GM10266 (cell line): Measurements from ENCODE around the gene CRY2.

Source experiments
- DNase-seq: peaks from one replicate; pipeline ENCODE4 v3.0.0; 2012; ENCODE audit errors: extremely low spot score
- TF ChIP-seq, protein P1 (sequence below): IDR thresholded peaks from 2 replicates; pipeline ENCODE4 v1.5.1; 2012; ENCODE audit warnings: mild to moderate bottlenecking, low read depth; ENCODE audit not compliant: control insufficient read depth, insufficient read depth; ENCODE audit errors: missing control alignments

Gene CRY2

DNA sequence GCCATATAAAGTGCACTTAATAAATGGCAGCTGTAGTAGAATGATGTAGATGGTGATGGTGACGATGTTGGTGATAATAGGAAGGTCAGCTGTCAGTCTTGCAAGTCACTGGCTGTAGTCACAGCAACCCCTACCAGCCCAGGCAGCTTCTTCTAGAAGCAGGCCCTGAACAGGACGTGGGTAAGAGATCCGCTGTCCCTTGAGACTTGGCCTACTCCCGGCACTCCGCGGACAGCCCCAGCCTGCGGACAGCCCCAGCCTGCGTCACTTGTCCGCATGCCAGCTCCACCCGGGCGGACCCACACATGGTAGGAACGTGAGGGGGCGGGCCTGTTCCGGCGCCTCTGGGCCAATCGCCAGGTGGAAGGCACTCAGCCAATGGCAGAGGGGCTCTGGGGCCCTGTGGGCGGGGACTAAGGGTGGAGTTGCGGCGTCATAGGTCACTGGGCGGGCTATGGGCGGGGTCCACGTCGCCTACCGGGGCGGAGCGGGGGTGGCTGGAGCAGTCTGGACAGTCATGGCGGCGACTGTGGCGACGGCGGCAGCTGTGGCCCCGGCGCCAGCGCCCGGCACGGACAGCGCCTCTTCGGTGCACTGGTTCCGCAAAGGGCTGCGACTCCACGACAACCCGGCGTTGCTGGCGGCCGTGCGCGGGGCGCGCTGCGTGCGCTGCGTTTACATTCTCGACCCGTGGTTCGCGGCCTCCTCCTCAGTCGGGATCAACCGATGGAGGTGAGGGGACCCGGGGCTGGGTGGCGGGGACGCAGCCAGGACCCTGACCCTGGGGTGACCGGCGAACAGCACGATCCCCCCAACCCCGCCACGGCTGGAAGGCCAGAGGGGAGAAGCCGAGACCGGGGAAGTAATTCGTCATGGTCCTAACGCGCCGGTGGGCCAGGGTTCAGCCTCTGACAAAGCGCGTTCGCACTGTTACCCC lies at the start of gene CRY2:
Gene CRY2, plus strand, starts transcription at position 502 of the 937 bp plus-strand sequence. Its CDS starts 16 bp downstream, at position 518.
- TF ChIP-seq, protein P1, sequence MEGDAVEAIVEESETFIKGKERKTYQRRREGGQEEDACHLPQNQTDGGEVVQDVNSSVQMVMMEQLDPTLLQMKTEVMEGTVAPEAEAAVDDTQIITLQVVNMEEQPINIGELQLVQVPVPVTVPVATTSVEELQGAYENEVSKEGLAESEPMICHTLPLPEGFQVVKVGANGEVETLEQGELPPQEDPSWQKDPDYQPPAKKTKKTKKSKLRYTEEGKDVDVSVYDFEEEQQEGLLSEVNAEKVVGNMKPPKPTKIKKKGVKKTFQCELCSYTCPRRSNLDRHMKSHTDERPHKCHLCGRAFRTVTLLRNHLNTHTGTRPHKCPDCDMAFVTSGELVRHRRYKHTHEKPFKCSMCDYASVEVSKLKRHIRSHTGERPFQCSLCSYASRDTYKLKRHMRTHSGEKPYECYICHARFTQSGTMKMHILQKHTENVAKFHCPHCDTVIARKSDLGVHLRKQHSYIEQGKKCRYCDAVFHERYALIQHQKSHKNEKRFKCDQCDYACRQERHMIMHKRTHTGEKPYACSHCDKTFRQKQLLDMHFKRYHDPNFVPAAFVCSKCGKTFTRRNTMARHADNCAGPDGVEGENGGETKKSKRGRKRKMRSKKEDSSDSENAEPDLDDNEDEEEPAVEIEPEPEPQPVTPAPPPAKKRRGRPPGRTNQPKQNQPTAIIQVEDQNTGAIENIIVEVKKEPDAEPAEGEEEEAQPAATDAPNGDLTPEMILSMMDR, result no peak

DNA sequence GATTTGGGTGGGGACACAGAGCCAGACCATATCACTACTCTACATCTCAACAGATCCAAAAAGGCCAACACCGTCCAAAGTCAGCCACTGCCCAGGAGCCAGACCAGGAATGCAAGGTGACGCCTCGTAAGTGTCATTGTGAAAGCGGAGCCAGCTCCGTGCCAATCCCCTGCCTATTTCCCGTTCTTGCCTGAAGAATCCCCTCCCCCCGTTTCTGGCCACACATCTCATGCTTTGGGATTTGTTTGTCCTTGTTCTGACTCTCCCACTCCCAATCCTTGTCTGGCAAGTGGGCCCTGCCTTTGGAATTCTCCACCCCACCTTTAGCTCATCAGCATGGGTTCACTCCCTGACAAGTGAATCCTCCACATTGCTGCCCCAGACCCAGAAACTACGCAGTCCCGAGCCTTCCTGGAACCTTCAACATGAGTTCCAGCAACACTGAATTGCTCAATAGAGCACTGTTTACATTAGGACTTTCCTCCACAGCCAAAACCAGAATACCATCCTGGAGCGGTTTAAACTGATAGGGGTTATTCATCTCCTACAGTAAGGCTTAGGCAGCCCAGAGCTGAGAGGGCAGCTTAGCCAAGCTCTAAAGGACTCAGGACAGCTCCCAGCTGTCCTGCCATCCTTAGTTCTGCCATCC lies 48.4 kb upstream of the CRY2 start:
- DNase-seq, result no peak
- TF ChIP-seq, protein P1, result no peak

More for the DNA sequence above, at the start of gene CRY2:
- DNase-seq, result peak; percentile 96

DNA sequence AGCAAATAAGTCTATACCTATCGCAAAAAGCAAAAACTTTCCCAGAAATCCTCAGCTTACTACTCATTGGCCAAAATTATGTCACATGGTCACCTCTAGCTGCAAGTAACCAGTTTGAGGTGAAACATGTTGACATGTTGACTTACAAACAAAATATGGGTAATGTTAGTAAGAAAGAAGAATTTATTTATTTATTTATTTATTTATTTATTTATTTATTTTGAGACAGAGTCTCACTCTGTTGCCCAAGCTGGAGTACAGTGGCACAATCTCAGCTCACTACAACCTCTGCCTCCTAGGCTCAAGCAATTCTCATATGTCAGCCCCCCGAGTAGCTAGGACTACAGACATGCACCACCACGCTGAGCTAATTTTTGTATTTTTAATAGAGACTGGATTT lies 47.7 kb upstream of the CRY2 start:
- TF ChIP-seq, protein P1, result no peak
- no peak for DNase-seq

DNA sequence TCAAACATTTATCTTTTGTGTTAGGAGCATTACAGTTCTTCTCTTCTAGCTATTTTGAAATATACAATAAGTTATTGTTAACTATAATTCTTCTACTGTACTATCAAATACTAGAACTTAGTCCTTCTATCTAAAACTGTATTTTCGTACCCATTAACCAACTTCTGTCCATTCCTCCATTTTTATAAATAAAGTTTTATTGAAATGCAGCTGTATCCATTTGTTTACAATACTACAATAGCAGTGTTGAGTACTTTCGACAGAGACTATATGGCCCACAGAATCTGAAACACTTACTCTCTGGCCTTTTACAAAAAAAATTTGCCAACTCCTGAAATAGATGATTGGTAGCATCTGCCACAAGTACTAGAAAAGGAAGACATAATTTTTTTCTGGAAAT lies 47.0 kb upstream of the CRY2 start:
- DNase-seq, result no peak
- TF ChIP-seq, protein P1, result no peak

DNA sequence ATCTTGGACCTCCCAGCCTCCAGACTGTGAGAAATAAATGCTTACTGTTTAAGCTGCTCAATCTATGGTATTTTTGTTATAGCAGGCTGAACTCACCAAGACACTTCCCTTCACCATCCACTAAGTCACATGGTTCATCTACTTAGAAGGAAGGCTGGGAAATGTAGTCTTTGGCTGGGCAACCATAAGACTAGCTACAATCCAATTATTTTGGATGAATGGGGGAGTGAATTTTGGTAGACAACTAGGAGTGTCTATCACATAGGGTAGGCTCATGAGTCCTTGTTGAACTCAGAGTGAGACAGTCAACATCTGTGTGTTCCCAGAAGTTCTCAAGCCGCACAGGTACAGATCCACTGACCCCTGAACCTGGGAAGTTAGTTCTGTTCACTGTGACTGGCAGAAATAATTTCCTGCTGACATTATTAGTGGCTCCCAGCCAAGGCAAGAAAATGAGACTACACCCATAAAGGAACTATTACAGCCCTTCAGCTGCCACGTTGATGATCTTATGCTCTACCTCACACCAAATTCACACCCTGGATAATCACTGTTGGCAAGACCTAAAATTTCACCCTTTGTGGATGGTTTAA lies 45.5 kb upstream of the CRY2 start:
- no peak for DNase-seq
- TF ChIP-seq, protein P1, result no peak

DNA sequence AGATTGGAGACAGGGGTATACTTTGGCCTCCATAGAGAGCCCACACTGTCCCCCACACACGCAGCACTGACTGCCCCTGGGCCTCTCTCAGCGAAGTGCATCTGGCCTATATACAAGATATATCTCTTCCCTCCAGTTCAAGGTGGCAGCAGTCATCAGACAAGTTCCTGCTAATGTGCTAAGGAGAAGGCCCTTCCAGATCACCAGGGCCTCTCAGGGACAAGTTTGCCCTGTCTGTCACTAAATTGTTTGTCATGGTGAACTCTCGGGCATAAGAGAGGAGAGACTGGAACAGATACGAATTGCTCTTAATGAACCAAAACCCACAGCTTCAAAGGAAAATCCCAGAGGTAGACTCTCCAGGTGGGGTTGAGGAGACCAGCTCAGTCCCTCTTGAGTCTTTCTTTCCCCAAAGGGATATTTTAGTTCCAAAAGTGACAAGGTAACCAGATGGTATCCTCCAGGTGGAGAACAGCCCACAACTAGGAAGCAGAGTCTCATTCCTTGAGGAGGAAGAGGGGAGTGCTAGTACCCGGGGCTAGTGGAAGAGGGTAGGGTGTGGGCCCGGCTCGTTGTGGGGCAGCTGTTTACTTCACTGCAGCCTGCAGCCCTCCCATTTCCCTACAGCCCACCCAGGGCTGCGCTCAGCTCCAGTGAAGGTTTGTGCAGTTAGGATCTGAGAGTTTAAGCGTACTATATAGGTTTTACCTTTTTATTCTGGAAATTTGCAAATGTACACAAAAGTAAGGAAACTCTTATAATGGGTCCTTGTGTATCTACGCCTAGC lies 44.6 kb upstream of the CRY2 start:
- TF ChIP-seq, protein P1, result no peak
- no peak for DNase-seq
